Nephron progenitor cell (in vitro differentiated cells): ENCODE results near the gene CTPS1.

Source experiments
- DNase-seq: peaks from one replicate; pipeline ENCODE4 v3.0.0; 2021
- H3K27ac Mint-ChIP-seq: 2 replicates; pipeline ENCODE4 v1.8.0; 2021; ENCODE audit warnings: mild to moderate bottlenecking, moderate library complexity, mixed read lengths
- H3K27me3 Mint-ChIP-seq: 2 replicates; pipeline ENCODE4 v1.8.0; 2021; ENCODE audit warnings: mild to moderate bottlenecking, low read depth, mixed read lengths; ENCODE audit not compliant: poor library complexity
- H3K36me3 Mint-ChIP-seq: 2 replicates; pipeline ENCODE4 v1.8.0; 2021; ENCODE audit warnings: low read depth, mixed read lengths
- H3K4me1 Mint-ChIP-seq: 2 replicates; pipeline ENCODE4 v1.8.0; 2021; ENCODE audit warnings: mixed read lengths
- H3K4me3 Mint-ChIP-seq: 2 replicates; pipeline ENCODE4 v1.8.0; 2021; ENCODE audit warnings: mild to moderate bottlenecking, moderate library complexity, mixed read lengths
- H3K9me3 Mint-ChIP-seq: 2 replicates; pipeline ENCODE4 v1.8.0; 2021; ENCODE audit warnings: mild to moderate bottlenecking, moderate library complexity, mixed read lengths
- TF ChIP-seq, protein P1 (sequence below): fragments of 200-600 bp; sonication (generic); IDR thresholded peaks from 2 replicates; pipeline ENCODE4 v1.5.0; 2021; ENCODE audit warnings: antibody characterized with exemption

CTPS1 gene

DNA sequence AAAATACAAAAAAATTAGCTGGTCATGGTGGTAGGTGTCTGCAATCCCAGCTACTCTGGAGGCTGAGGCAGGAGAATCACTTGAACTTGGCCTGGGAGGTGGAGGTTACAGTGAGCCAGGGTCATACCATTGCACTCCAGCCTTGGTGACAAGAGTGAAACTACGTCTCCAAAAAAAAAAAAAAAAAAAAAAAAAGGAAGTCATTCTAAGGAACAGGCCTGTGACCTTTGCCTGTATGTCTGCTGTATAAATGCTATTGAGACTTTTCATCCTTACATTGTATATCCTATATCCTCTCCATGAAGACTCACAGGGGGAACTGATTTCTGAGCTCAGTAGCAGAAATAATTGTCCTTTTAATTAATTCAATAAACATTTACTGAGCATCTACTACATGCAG, 7.5 kb upstream of the CTPS1 start:
- Mint-ChIP-seq H3K4me3 (no peak overlapping the region), H3K9me3 (peaks cover 3% of the 10 kb centered on the region), H3K27ac (no peak overlapping the region), H3K27me3 (peaks cover 14% of the 10 kb centered on the region), H3K36me3 (no peaks in the 10 kb centered on the region), H3K4me1 (peaks cover 5% of the 10 kb centered on the region)
- TF ChIP-seq, protein P1, sequence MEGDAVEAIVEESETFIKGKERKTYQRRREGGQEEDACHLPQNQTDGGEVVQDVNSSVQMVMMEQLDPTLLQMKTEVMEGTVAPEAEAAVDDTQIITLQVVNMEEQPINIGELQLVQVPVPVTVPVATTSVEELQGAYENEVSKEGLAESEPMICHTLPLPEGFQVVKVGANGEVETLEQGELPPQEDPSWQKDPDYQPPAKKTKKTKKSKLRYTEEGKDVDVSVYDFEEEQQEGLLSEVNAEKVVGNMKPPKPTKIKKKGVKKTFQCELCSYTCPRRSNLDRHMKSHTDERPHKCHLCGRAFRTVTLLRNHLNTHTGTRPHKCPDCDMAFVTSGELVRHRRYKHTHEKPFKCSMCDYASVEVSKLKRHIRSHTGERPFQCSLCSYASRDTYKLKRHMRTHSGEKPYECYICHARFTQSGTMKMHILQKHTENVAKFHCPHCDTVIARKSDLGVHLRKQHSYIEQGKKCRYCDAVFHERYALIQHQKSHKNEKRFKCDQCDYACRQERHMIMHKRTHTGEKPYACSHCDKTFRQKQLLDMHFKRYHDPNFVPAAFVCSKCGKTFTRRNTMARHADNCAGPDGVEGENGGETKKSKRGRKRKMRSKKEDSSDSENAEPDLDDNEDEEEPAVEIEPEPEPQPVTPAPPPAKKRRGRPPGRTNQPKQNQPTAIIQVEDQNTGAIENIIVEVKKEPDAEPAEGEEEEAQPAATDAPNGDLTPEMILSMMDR = no peak
- DNase-seq = no peak

DNA sequence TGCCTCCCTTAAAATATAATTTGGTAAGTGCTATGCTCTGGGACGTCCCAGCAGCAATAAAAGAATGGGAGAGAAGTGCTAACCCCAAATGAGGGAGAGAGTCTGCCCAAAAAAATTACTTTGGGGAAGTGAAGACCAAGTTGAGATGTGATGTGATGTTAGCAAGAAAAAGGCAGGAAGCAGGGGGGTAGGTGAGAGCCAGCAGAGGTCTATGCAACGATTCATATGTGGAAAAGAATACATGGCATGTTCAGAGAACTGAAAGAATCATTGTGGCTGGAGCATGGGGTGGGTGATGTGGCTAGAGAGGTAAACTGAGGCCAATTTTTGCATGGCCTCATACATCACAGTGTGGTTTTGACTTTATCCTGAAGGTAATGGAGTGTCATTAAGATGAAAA, 5.6 kb upstream of the CTPS1 start:
- Mint-ChIP-seq H3K27me3 (peaks cover 20% of the 10 kb centered on the region), H3K36me3 (no peaks in the 10 kb centered on the region), H3K4me1 (no peaks in the 10 kb centered on the region), H3K9me3 (peaks cover 3% of the 10 kb centered on the region), H3K4me3 (no peak overlapping the region), H3K27ac (no peak overlapping the region)
- DNase-seq = no peak
- TF ChIP-seq, protein P1 = no peak

DNA sequence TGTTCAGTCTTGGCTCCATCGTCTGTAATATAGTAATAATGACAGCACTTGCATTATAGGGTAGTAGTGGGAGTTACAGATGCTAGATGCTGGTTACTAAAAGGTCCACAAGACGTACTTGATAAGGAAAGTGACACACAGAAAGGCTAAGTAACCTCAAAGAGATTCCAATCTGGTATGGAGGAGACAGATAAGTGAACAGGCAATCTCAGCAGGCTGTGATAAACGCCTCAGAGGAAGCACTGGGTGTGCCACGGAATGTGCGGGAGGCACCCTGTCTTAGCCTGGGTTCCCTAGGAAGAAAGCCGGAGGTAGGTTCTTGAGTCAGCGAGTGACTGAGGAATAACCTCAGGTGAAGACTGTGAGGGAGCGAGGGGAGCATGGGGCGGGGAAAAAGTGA, 4.6 kb upstream of the CTPS1 start:
- no peak for DNase-seq
- Mint-ChIP-seq H3K9me3 (no peaks in the 10 kb centered on the region), H3K27me3 (peaks cover 20% of the 10 kb centered on the region), H3K36me3 (no peaks in the 10 kb centered on the region), H3K27ac (no peak overlapping the region), H3K4me1 (no peaks in the 10 kb centered on the region), H3K4me3 (no peak overlapping the region)
- TF ChIP-seq, protein P1 = no peak

- no peak for DNase-seq
- peak overlapping the region; percentile 18 for H3K4me3 Mint-ChIP-seq
- no peaks in the 10 kb centered on the region for H3K36me3 Mint-ChIP-seq
- peaks cover 18% of the 10 kb centered on the region for H3K4me1 Mint-ChIP-seq
- no peak overlapping the region for H3K27ac Mint-ChIP-seq
- no peaks in the 10 kb centered on the region for H3K9me3 Mint-ChIP-seq
- TF ChIP-seq, protein P1 = no peak
- peaks cover 16% of the 10 kb centered on the region for H3K27me3 Mint-ChIP-seq
Measured at GRCh38 chr1:40976952-40977690, 2.4 kb upstream of the CTPS1 start.

GRCh38 chr1:40977716-40978115, 1.8 kb upstream of the CTPS1 start:
- Mint-ChIP-seq H3K27me3 (peaks cover 16% of the 10 kb centered on the region), H3K36me3 (no peaks in the 10 kb centered on the region), H3K4me1 (peaks cover 24% of the 10 kb centered on the region), H3K4me3 (no peak overlapping the region), H3K9me3 (no peaks in the 10 kb centered on the region), H3K27ac (no peak overlapping the region)
- DNase-seq = no peak
- TF ChIP-seq, protein P1 = no peak

GRCh38 chr1:40978886-40979240, 633 bp upstream of the CTPS1 start:
- Mint-ChIP-seq H3K4me1 (peaks cover 36% of the 10 kb centered on the region), H3K27ac (no peak overlapping the region), H3K27me3 (peaks cover 16% of the 10 kb centered on the region), H3K36me3 (peaks cover 2% of the 10 kb centered on the region), H3K9me3 (no peaks in the 10 kb centered on the region), H3K4me3 (peak overlapping the region; percentile 83)
- TF ChIP-seq, protein P1 = no peak
- DNase-seq = no peak
